ENCODE results near the gene RIPK3. TPM values are rescaled to one million over a fixed set of nuclear protein-coding genes. Genes with fewer than 3 reads are reported as not detected.

The RIPK3 gene
- total RNA-seq, 4 donors from 2014 or later: 9.0 to 18.0 (median 13.2) TPM

DNA sequence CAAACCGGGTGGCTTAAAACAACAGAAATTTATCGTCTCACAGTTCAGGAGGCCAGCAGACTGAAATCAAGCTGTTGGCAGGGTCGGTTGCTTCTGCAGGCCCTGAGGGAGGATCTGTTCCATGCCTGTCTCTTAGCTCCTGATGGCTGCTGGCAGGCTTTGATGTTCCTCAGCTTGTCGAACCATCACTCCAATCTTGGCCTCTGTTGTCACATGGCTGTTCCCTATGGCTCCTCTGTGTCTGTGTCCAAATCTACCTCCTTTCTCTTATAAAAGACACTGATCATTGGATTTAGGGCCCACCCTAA lies 42.2 kb upstream of the RIPK3 start:
- DNase-seq (ENCODE audit: low spot score) (no peak), ATAC-seq (ENCODE audit: low FRiP score) (no peak)
- TF ChIP-seq, protein P1, sequence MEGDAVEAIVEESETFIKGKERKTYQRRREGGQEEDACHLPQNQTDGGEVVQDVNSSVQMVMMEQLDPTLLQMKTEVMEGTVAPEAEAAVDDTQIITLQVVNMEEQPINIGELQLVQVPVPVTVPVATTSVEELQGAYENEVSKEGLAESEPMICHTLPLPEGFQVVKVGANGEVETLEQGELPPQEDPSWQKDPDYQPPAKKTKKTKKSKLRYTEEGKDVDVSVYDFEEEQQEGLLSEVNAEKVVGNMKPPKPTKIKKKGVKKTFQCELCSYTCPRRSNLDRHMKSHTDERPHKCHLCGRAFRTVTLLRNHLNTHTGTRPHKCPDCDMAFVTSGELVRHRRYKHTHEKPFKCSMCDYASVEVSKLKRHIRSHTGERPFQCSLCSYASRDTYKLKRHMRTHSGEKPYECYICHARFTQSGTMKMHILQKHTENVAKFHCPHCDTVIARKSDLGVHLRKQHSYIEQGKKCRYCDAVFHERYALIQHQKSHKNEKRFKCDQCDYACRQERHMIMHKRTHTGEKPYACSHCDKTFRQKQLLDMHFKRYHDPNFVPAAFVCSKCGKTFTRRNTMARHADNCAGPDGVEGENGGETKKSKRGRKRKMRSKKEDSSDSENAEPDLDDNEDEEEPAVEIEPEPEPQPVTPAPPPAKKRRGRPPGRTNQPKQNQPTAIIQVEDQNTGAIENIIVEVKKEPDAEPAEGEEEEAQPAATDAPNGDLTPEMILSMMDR (IDR thresholded peaks at IDR 0.05): no peak

DNA sequence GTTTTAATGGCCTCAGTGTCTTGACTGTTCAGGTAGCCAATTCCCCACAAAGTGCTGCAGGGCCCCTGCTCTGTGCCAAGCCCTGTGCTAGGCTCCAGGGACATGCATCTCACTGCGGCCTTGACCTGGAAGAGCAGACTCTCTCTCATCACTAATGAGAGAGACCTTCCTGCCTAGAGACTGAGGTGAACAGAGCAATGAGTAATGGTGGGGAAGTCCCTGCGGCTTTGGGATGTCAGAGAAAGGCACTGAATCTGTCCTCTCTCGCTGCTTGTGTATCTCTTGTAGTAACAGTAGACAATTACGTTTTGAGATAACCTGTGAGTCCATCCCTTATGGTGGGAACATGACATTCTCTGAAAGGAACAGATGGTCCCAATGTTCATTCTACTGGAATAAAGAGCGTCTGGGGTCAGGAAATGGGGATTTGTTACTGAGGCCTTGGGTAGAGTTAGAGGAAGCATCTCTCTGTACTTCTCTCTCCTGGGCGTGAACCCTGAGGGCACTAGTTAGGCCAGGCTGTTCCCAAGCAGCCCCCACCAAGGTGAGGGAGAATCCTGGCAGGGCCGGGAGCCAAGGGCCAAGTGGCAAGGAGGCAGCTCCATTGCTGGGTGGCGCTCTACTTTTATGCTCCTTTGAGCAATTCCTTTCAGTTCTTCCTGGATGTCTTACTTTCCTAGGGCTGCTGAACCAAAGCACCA lies 41.7 kb upstream of the RIPK3 start:
- DNase-seq (ENCODE audit: low spot score) (no peak), ATAC-seq (ENCODE audit: low FRiP score) (no peak)
- TF ChIP-seq, protein P1 (IDR thresholded peaks at IDR 0.05): no peak

DNA sequence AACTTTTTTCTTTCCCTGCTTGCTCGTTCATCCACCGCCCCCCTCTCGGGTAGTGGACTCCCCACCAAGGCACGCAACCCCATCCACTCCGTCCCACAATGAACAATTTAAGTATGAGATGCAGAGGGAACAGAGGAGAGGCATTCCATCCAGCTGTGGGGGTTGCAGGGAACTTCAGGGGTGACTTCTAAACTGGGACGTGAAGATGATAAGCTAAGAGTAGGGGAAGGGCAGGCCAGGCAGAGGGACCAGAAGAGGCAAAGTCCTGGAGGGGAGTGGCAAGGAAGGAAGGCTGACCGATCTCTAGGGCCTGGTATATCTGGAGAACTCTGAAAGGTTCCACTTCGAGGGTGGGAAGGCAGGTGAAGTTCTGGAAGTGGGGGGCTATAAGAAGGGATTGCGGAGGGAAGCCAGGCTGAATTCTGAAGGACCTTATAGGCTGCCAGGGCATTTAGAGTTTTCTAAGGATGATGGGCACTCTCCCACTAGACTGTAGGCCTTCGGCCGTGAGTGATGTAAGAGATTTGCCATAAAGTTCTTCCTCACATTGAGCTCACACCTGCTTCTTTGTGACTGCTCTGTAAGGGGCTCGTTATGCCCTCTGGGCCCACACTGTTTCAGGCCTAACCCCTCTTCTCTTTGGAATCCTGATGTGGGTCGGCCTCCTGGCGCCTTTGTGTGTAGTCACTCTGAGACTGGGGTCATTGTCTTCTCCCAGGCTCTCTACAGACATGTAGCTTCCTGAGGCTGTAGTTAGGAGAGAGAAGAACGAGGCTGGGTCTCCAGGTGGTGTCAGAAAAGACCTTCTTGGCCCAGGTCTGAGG lies 40.3 kb upstream of the RIPK3 start:
- no peak for ATAC-seq (ENCODE audit: low FRiP score)
- no peak for DNase-seq (ENCODE audit: low spot score)
- TF ChIP-seq, protein P1 (IDR thresholded peaks at IDR 0.05): no peak

GRCh38 chr14:24378981-24379906 lies 39.5 kb upstream of the RIPK3 start:
- ATAC-seq (ENCODE audit: low FRiP score): no peak
- TF ChIP-seq, protein P1 (IDR thresholded peaks at IDR 0.05): no peak
- DNase-seq (ENCODE audit: low spot score): no peak

DNA sequence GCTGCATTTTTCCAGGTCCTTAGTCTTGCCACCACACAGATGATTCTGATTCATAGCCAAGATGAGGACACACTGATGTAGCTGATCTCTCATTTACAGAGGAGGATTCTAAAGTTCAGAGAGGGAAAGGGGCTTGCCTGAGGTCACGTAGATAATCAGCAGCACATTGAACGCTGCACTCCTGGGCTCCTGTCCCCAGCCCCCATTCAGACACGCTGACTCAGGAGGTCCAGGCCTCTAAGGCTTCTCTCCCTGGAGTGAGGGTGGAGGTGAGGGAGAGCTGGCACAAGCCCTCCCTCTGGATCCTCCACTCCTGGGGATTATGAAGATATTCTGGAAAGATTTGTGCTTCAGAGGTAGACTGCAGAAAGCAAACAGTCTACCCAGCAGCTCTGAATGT lies 38.5 kb upstream of the RIPK3 start:
- DNase-seq (ENCODE audit: low spot score) (no peak), ATAC-seq (ENCODE audit: low FRiP score) (no peak)
- TF ChIP-seq, protein P1 (IDR thresholded peaks at IDR 0.05): no peak

DNA sequence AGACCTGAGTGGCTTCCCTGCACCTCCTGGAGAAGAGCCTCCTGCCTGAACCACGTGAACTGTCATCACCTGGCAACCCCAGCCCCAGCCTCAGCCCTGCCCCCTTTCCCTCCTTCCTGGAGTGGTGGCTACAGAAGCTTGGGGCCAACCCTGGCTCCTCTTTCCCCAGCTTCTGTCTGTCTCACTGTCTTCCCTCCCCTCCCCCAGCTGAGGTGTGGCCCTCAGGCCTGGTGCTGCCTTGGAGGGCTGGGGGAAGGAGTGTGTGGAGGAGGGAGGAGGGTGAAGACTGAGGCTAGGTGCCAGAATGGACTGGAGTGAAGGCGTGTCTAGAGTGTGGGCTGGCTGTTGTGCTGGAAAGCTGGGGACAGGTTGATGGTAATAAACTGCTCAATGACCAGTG lies 37.9 kb upstream of the RIPK3 start:
- no peak for ATAC-seq (ENCODE audit: low FRiP score)
- DNase-seq (ENCODE audit: low spot score): no peak
- TF ChIP-seq, protein P1 (IDR thresholded peaks at IDR 0.05): no peak

All from omental fat pad (tissue), 4 donors.